Measurements from ENCODE around the gene LAMA5.

LAMA5 gene

GRCh38 chr20:62367136-62367632 lies at the start of gene LAMA5:
Gene LAMA5 (minus strand): TSS chr20:62367312. CDS start chr20:62367245, 67 bp downstream.
- no peak for DNase-seq (ENCODE audit: low spot score)

- no peak for DNase-seq (ENCODE audit: low spot score)
Measured at GRCh38 chr20:62415354-62416111, 48.4 kb upstream of the LAMA5 start.

GRCh38 chr20:62413896-62414481 lies 46.9 kb upstream of the LAMA5 start:
- no peak for DNase-seq (ENCODE audit: low spot score)

GRCh38 chr20:62413025-62413570 lies 46.0 kb upstream of the LAMA5 start:
- no peak for DNase-seq (ENCODE audit: low spot score)

- DNase-seq (ENCODE audit: low spot score) = no peak
Measured at GRCh38 chr20:62412194-62413024, 45.3 kb upstream of the LAMA5 start.

- no peak for DNase-seq (ENCODE audit: low spot score)
Measured at GRCh38 chr20:62411479-62412193, 44.5 kb upstream of the LAMA5 start.

- DNase-seq (ENCODE audit: low spot score) = no peak
Measured at GRCh38 chr20:62410746-62411478, 43.8 kb upstream of the LAMA5 start.

GRCh38 chr20:62409931-62410745 lies 43.0 kb upstream of the LAMA5 start:
- no peak for DNase-seq (ENCODE audit: low spot score)

GRCh38 chr20:62409086-62409853 lies 42.2 kb upstream of the LAMA5 start:
- no peak for DNase-seq (ENCODE audit: low spot score)

GRCh38 chr20:62408640-62409039 lies 41.5 kb upstream of the LAMA5 start:
- DNase-seq (ENCODE audit: low spot score) = no peak

GRCh38 chr20:62408055-62408454 lies 40.9 kb upstream of the LAMA5 start:
- no peak for DNase-seq (ENCODE audit: low spot score)

- DNase-seq (ENCODE audit: low spot score) = peak; percentile 92
Measured at GRCh38 chr20:62407221-62407992, 40.3 kb upstream of the LAMA5 start, which contains the start of gene CABLES2. Gene CABLES2 (minus strand): TSS chr20:62407285. CDS start chr20:62407276, 9 bp downstream.

GRCh38 chr20:62406635-62407176 lies 39.6 kb upstream of the LAMA5 start:
- no peak for DNase-seq (ENCODE audit: low spot score)

- no peak for DNase-seq (ENCODE audit: low spot score)
Measured at GRCh38 chr20:62405981-62406513, 38.9 kb upstream of the LAMA5 start.

- DNase-seq (ENCODE audit: low spot score) = no peak
Measured at GRCh38 chr20:62405108-62405980, 38.2 kb upstream of the LAMA5 start.

GRCh38 chr20:62404761-62405107 lies 37.6 kb upstream of the LAMA5 start:
- DNase-seq (ENCODE audit: low spot score) = no peak

GRCh38 chr20:62404112-62404665 lies 37.1 kb upstream of the LAMA5 start:
- DNase-seq (ENCODE audit: low spot score) = no peak

Measured in left forelimb (tissue), 1 donor.